K562 (cell line): Measurements from ENCODE around the gene RCOR1. TPM values are rescaled to one million over a fixed set of nuclear protein-coding genes. Genes with fewer than 3 reads are reported as not detected.

Experiments
- ATAC-seq: fragments of 200-7000 bp; cut with Tn5 transposase; 3 replicates; pipeline ENCODE4 v1.9.1; 2020; ENCODE audit warnings: moderate library complexity
- BruUV-seq: library from RNA; stranded (reverse); fragments of 400-500 nt; replicated peaks from 2 replicates; lab custom pipeline; 2021; lab: Mats Ljungman, UMichigan
- CTCF ChIA-PET: fragments of 300-600 bp; formaldehyde crosslinking; extraction: SDS; loops from one replicate; lab custom pipeline; 2021; ENCODE audit warnings: low intra/inter-chr PET ratio; lab: Yijun Ruan, JAX
- POLR2A ChIA-PET: fragments of 300-600, 350-650 bp; sonication (Branson Sonifier 250); formaldehyde crosslinking; extraction: SDS; loops from one replicate; lab custom pipeline; 2021; ENCODE audit warnings: antibody characterized with exemption, inconsistent platforms; lab: Yijun Ruan, JAX
- DNase-seq, 4 experiments: peaks; one replicate each; pipeline versions ENCODE4 v3.0.0 to v3.0.0-alpha.2; 2011 to 2018; ENCODE audit warnings: low spot score in 3 of 4, mixed read lengths in 3 of 4; ENCODE audit errors: extremely low read depth in 1 of 4
- FAIRE-seq: peaks from 2 replicates; lab custom pipeline; 2011; peaks lifted over from hg19 to GRCh38; lab: Jason Lieb, UNC
- H2AFZ ChIP-seq: 2 replicates; pipeline ENCODE4 v1.6.0; 2011; ENCODE audit warnings: low read depth, low read length, control low read depth, inconsistent platforms
- H3K27ac ChIP-seq: fragments of 200-600 bp; 3 replicates; pipeline ENCODE4 v1.8.0; 2011; ENCODE audit warnings: low read depth, mild to moderate bottlenecking, control low read depth, inconsistent platforms, low read length, moderate library complexity, mixed read lengths; ENCODE audit errors: extremely low read depth
- H3K27me3 ChIP-seq, 2 experiments: fragments of 300-600 bp in 1 of 2; 2 replicates in 1 of 2; 3 replicates in 1 of 2; pipeline versions ENCODE4 v1.6.0 to v1.8.0; 2011; ENCODE audit warnings: inconsistent platforms in 2 of 2, low read length in 2 of 2, mild to moderate bottlenecking in 1 of 2, mixed read lengths in 1 of 2, moderate library complexity in 1 of 2; ENCODE audit not compliant: control insufficient read depth in 2 of 2, insufficient read depth in 2 of 2
- H3K36me3 ChIP-seq: fragments of 300-600 bp; 3 replicates; pipeline ENCODE4 v1.8.0; 2011; ENCODE audit warnings: mild to moderate bottlenecking, low read length, inconsistent platforms; ENCODE audit not compliant: control insufficient read depth, insufficient read depth
- H3K4me1 ChIP-seq, 2 experiments: fragments of 200-600 bp in 1 of 2; replicated peaks in 1 of 2; 2 replicates in 1 of 2; 3 replicates in 1 of 2; pipeline versions ENCODE4 v1.5.1 to v1.8.0; 2011; ENCODE audit warnings: inconsistent platforms in 2 of 2, low read length in 2 of 2, mild to moderate bottlenecking in 1 of 2, mixed read lengths in 1 of 2, moderate library complexity in 1 of 2; ENCODE audit not compliant: control insufficient read depth in 2 of 2, insufficient read depth in 2 of 2
- H3K4me2 ChIP-seq: 2 replicates; pipeline ENCODE4 v1.6.1; 2011; ENCODE audit warnings: low read length, control low read depth, inconsistent platforms, mixed read lengths; ENCODE audit not compliant: insufficient read depth
- H3K4me3 ChIP-seq: fragments of 200-600 bp; sonication (generic), shearing (Covaris generic); 2 replicates; pipeline ENCODE4 v1.5.1; 2016; ENCODE audit warnings: control low read depth, inconsistent platforms
- H3K79me2 ChIP-seq: fragments of 200-600 bp; 3 replicates; pipeline ENCODE4 v1.8.0; 2011; ENCODE audit warnings: low read length, inconsistent platforms; ENCODE audit not compliant: control insufficient read depth, insufficient read depth
- H3K9ac ChIP-seq, 2 experiments: 2 replicates each; pipeline versions ENCODE4 v1.6.0 to v1.6.1; 2011; ENCODE audit warnings: low read depth in 2 of 2, low read length in 2 of 2, control low read depth in 1 of 2, inconsistent platforms in 1 of 2, mild to moderate bottlenecking in 1 of 2, mixed read lengths in 1 of 2; ENCODE audit not compliant: insufficient read depth in 1 of 2
- H3K9me1 ChIP-seq: one replicate; pipeline ENCODE4 v1.6.0; 2011; ENCODE audit warnings: inconsistent platforms, mild to moderate bottlenecking, low read length, moderate library complexity; ENCODE audit not compliant: control insufficient read depth, insufficient read depth
- H3K9me3 ChIP-seq: replicated peaks from 2 replicates; pipeline ENCODE4 v1.5.1; 2011; ENCODE audit warnings: low read depth, low read length, inconsistent platforms; ENCODE audit not compliant: control insufficient read depth, insufficient read depth
- H4K20me1 ChIP-seq: replicated peaks from 2 replicates; pipeline ENCODE4 v1.6.1; 2011; ENCODE audit warnings: low read length, inconsistent platforms, mixed read lengths; ENCODE audit not compliant: control insufficient read depth, insufficient read depth
- ARNT ChIP-seq, 2 experiments: fragments of 450-650 bp; IDR thresholded peaks; 2 replicates each; pipeline ENCODE4 v1.6.1; 2016; ENCODE audit warnings: mild to moderate bottlenecking in 1 of 2
- ATF1 ChIP-seq, 2 experiments: fragments of 450-650 bp in 1 of 2; IDR thresholded peaks; 2 replicates each; pipeline ENCODE4 v1.6.1; 2016; ENCODE audit warnings: missing compliant biosample characterization in 1 of 2, missing genetic modification characterization in 1 of 2
- BCOR ChIP-seq: fragments of 450-650 bp; IDR thresholded peaks from 2 replicates; pipeline ENCODE4 v1.6.1; 2016
- ETV1 ChIP-seq: fragments of 450-650 bp; conservative IDR thresholded peaks from 2 replicates; pipeline ENCODE4 v1.6.1; 2016; ENCODE audit warnings: missing genetic modification characterization, control low read depth, low read depth, missing compliant biosample characterization
- GABPA ChIP-seq: fragments of 200-800 bp; sonication (Bioruptor generic); conservative IDR thresholded peaks from 2 replicates; pipeline ENCODE4 v1.6.1; 2016; ENCODE audit warnings: low read depth, missing genetic modification characterization, missing compliant biosample characterization
- GTF3C2 ChIP-seq: IDR thresholded peaks from 3 replicates; pipeline ENCODE4 v1.6.1; 2011; ENCODE audit warnings: borderline replicate concordance, mild to moderate bottlenecking, moderate library complexity; ENCODE audit not compliant: insufficient read length; ENCODE audit errors: extremely low read depth
- HDAC8 ChIP-seq: fragments of 450-650 bp; IDR thresholded peaks from 2 replicates; pipeline ENCODE4 v1.6.1; 2016; ENCODE audit warnings: mild to moderate bottlenecking, missing genetic modification characterization, moderate library complexity, missing compliant biosample characterization
- MAFK ChIP-seq: IDR thresholded peaks from 2 replicates; pipeline ENCODE4 v1.6.1; 2011; ENCODE audit warnings: low read length, improper control_type of control experiment
- NONO ChIP-seq, 2 experiments: fragments of 200-400 bp in 1 of 2; fragments of 450-650 bp in 1 of 2; formaldehyde crosslinking in 1 of 2; IDR thresholded peaks; 2 replicates each; pipeline ENCODE4 v1.6.1; 2017; ENCODE audit warnings: low read depth in 2 of 2, mild to moderate bottlenecking in 2 of 2, moderate library complexity in 2 of 2, low read length in 1 of 2
- PCBP1 ChIP-seq: fragments of 200-400 bp; formaldehyde crosslinking; IDR thresholded peaks from 2 replicates; pipeline ENCODE4 v1.6.1; 2018; ENCODE audit warnings: mild to moderate bottlenecking, low read depth, low read length; ENCODE audit not compliant: poor library complexity, severe bottlenecking
- RAD51 ChIP-seq: fragments of 450-650 bp; IDR thresholded peaks from 2 replicates; pipeline ENCODE4 v1.7.1; 2016; ENCODE audit warnings: low read depth, mild to moderate bottlenecking, borderline replicate concordance
- WHSC1 ChIP-seq: IDR thresholded peaks from one replicate; pipeline ENCODE4 v1.6.1; 2012; ENCODE audit warnings: low read length, control low read depth, inconsistent platforms
- ZNF384 ChIP-seq: IDR thresholded peaks from 2 replicates; pipeline ENCODE4 v1.6.1; 2012; ENCODE audit warnings: low read depth, low read length, improper control_type of control experiment
- WGBS: fragments of 100-300 bp; shearing (Covaris generic); methylation state at CpG from one replicate; pipeline ENCODE4 v1.1.6; 2016; ENCODE audit warnings: low coverage, mixed read lengths; ENCODE audit not compliant: insufficient coverage; ENCODE audit errors: missing lambda C conversion rate; 5-methylcytosine and 5-hydroxymethylcytosine counted together
- in situ Hi-C: fragments of 300-500 bp; cut with MboI; formaldehyde crosslinking; loops from 4 replicates; pipeline ENCODE4 v1.15.0; 2018; ENCODE audit warnings: inconsistent platforms, mixed read lengths
- intact Hi-C: fragments of 100-400 bp; cut with micrococcal nuclease; formaldehyde crosslinking; loops from 2 replicates; pipeline ENCODE4 v1.14.2; 2022
- polyA plus RNA-seq, 8 experiments: library from polyadenylated mRNA; depleted of rRNA in 4 of 8; stranded (reverse) in 5 of 8; unstranded in 3 of 8; fragments of >200 nt; fragmentation: Nextera tagmentation in 2 of 8; fragmentation: Illumina TruSeq in 1 of 8; extraction: Ambion mirVana in 2 of 8; extraction: Trizol in 1 of 8; gene quantifications; 2 replicates each; pipeline versions ENCODE4 v1.2.1 to v1.2.3, GENCODE V29; 2011 to 2014; ENCODE audit warnings: inconsistent platforms in 1 of 8, missing spikeins in 1 of 8
- total RNA-seq, 7 experiments: library from RNA; depleted of rRNA in 6 of 7; stranded (reverse); fragments of >200 nt in 6 of 7; fragmentation: Illumina TruSeq in 2 of 7; extraction: Trizol in 2 of 7; gene quantifications; 2 replicates each; pipeline versions ENCODE4 v1.2.1 to v1.2.3, GENCODE V29; 2011 to 2021; ENCODE audit warnings: low replicate concordance in 1 of 7

RCOR1 gene
- total and polyA plus RNA-seq, 9 of the 15 experiments (the other 6 are each of a cell fraction or from before 2014, with no cell fraction given) = 8.5 to 47.9 (median 20.9) TPM

GRCh38 chr14:102633906-102634595, 41.6 kb downstream of the RCOR1 start:
- in situ Hi-C loops (no loop called here), intact Hi-C loops (no loop called here)
- H3K9me1 ChIP-seq = no peaks in the 10 kb centered on the region
- H3K9ac ChIP-seq = no peak overlapping the region
- DNase-seq = no peak
- no peak overlapping the region for H3K4me2 ChIP-seq
- H3K79me2 ChIP-seq = peaks cover 93% of the 10 kb centered on the region
- ChIA-PET CTCF (no interaction called here), POLR2A (no interaction called here)
- no peaks in the 10 kb centered on the region for H3K27me3 ChIP-seq
- BruUV-seq = no TSS peak
- ATAC-seq = no peak
- peaks cover 17 to 19% of the 10 kb centered on the region in 2 experiments for H3K4me1 ChIP-seq
- H3K9me3 ChIP-seq = no peaks in the 10 kb centered on the region
- TF ChIP-seq PCBP1 (no peak), MAFK (no peak), ZNF384 (no peak), WHSC1 (no peak), GABPA (tag) (no peak), GTF3C2 (no peak), ETV1 (no peak), RAD51 (no peak), ARNT (IDR thresholded peaks at IDR 0.05) (no peak), NONO (IDR thresholded peaks at IDR 0.05; ENCODE audit: low read depth in 2 of 2, low read length in 1 of 2) (no peak), HDAC8 (tag) (no peak), BCOR (no peak), ATF1 (CRISPR knock-in tag; IDR thresholded peaks at IDR 0.05) (no peak), ATF1 (tag; IDR thresholded peaks at IDR 0.05) (no peak)
- H3K36me3 ChIP-seq = peaks cover 17% of the 10 kb centered on the region; the same call in 2 of the 3 replicates
- H4K20me1 ChIP-seq = peaks cover 4% of the 10 kb centered on the region; the same call in 1 of the 2 replicates
- 53% methylated on average over 4 of the region's 4 CpGs for WGBS
- H3K4me3 ChIP-seq = no peak overlapping the region
- FAIRE-seq = no peak
- H3K27ac ChIP-seq = no peak overlapping the region
- no peak overlapping the region for H2AFZ ChIP-seq
